Sigmoid colon (tissue), 4 donors: ENCODE measurements around the gene HK3.

Experiments
- CTCF ChIP-seq, 4 experiments: fragments of 450-650 bp in 3 of 4; fragments of 200-600 bp in 1 of 4; IDR thresholded peaks; one replicate each; pipeline ENCODE4 v1.5.1; 2016 to 2019; ENCODE audit warnings: antibody characterized with exemption in 4 of 4, mild to moderate bottlenecking in 3 of 4, moderate library complexity in 2 of 4
- EP300 ChIP-seq, 4 donors: sonication (generic); formaldehyde crosslinking; IDR thresholded peaks; one replicate each; pipeline ENCODE4 v1.6.1; 2017; ENCODE audit warnings: antibody characterized with exemption in 4 of 4
- POLR2A ChIP-seq, 2 donors: fragments of 450-650 bp; IDR thresholded peaks; one replicate each; pipeline ENCODE4 v1.6.1; 2016; ENCODE audit warnings: antibody characterized with exemption in 2 of 2, mild to moderate bottlenecking in 2 of 2, moderate library complexity in 2 of 2
- POLR2AphosphoS5 ChIP-seq, 4 donors: sonication (generic); formaldehyde crosslinking; IDR thresholded peaks; one replicate each; pipeline ENCODE4 v1.6.1; 2017; ENCODE audit warnings: antibody characterized with exemption in 4 of 4

- no peak for TF ChIP-seq CTCF (IDR thresholded peaks at IDR 0.05)
- no peak for TF ChIP-seq POLR2A (IDR thresholded peaks at IDR 0.05)
- no peak for TF ChIP-seq POLR2AphosphoS5 (IDR thresholded peaks at IDR 0.05)
- no peak for TF ChIP-seq EP300 (IDR thresholded peaks at IDR 0.05)
Measured at GRCh38 chr5:176869501-176870109, 29.5 kb downstream of the HK3 start.
